Measurements from ENCODE around the gene IRX5. TPM values are rescaled to one million over a fixed set of nuclear protein-coding genes. Genes with fewer than 3 reads are reported as not detected.

Gene IRX5
- total RNA-seq, 1 donor from 2014 or later: 17.4 TPM

GRCh38 chr16:54930869-54931119 lies 129 bp downstream of the IRX5 start:
- H3K4me3 ChIP-seq (ENCODE audit: low read depth, low read length): peak overlapping the region; percentile 78
- TF ChIP-seq CTCF (conservative IDR thresholded peaks at IDR 0.05; ENCODE audit: low read depth, low read length): no peak
- no peak for DNase-seq (ENCODE audit: low read depth)

DNA sequence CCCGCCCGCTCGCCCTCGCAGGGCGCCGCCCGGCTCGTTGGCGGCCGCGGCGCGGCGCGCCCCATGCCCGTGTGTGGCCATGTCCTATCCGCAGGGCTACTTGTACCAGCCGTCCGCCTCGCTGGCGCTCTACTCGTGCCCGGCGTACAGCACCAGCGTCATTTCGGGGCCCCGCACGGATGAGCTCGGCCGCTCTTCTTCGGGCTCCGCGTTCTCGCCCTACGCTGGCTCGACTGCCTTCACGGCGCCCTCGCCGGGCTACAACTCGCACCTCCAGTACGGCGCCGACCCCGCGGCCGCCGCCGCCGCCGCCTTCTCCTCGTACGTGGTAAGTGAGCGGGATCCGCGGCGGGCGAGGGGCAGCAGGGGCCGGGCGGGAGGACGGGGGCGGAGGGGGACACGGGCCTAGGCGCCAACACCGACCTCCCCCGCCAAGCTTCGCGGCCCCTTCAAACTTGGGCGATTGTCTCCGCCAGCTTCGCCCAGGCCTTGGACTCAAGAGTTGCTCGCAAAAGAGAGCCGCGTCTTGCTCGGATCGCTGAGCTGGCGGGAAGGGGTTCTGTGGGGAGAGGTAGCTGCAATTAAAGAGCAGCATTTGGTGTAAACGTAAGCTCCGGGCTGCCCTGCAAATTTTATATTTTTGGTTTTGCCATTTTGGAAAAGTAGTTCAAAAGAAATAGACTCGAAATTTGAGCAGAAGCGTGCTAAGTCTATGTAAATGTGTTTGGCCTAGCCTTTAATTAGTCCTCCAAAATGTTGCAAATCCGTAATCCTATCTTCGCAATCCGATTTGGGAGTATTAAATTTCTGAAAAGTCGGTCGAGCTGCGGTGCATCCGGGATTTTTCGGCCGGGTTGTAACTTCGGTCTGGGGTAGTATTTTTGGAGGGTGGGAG lies 702 bp downstream of the IRX5 start:
- DNase-seq (ENCODE audit: low read depth): no peak
- TF ChIP-seq CTCF (conservative IDR thresholded peaks at IDR 0.05; ENCODE audit: low read depth, low read length): no peak
- peak overlapping the region; percentile 78 for H3K4me3 ChIP-seq (ENCODE audit: low read depth, low read length)

- peak overlapping the region; percentile 78 for H3K4me3 ChIP-seq (ENCODE audit: low read depth, low read length)
- TF ChIP-seq CTCF (conservative IDR thresholded peaks at IDR 0.05; ENCODE audit: low read depth, low read length): no peak
- no peak for DNase-seq (ENCODE audit: low read depth)
These were observed 1.5 kb downstream of the IRX5 start for GRCh38 chr16:54932021-54932660.

- peak overlapping the region; percentile 78 for H3K4me3 ChIP-seq (ENCODE audit: low read depth, low read length)
- no peak for DNase-seq (ENCODE audit: low read depth)
- no peak for TF ChIP-seq CTCF (conservative IDR thresholded peaks at IDR 0.05; ENCODE audit: low read depth, low read length)
These were observed 2.1 kb downstream of the IRX5 start for GRCh38 chr16:54932737-54933254.

- H3K4me3 ChIP-seq (ENCODE audit: low read depth, low read length): peak overlapping the region; percentile 78
- TF ChIP-seq CTCF (conservative IDR thresholded peaks at IDR 0.05; ENCODE audit: low read depth, low read length): no peak
- DNase-seq (ENCODE audit: low read depth): no peak
These were observed 2.8 kb downstream of the IRX5 start for GRCh38 chr16:54933281-54934011.

GRCh38 chr16:54934481-54935265 lies 4.0 kb downstream of the IRX5 start:
- DNase-seq (ENCODE audit: low read depth): no peak
- TF ChIP-seq CTCF (conservative IDR thresholded peaks at IDR 0.05; ENCODE audit: low read depth, low read length): peak; percentile 29

More at GRCh38 chr16:54934481-54935265, 4.0 kb downstream of the IRX5 start:
- H3K4me3 ChIP-seq (ENCODE audit: low read depth, low read length): peak overlapping the region; percentile 43

Data from epithelial cell of proximal tubule (primary cell).